Measurements from ENCODE around the gene ANKRD18A. TPM values are rescaled to one million over a fixed set of nuclear protein-coding genes. Genes with fewer than 3 reads are reported as not detected.

The ANKRD18A gene
- total and polyA plus RNA-seq, 2 donors (not counting 1 experiment from before 2014, with no cell fraction given), result not detected

GRCh38 chr9:38626006-38626405 lies 5.6 kb upstream of the ANKRD18A start:
- H3K4me3 ChIP-seq (ENCODE audit: control extremely low read depth in 1 of 5, extremely low read depth in 1 of 5, insufficient read depth in 1 of 5, low read depth in 2 of 5, low read length in 4 of 5), result no peak overlapping the region
- POLR2A ChIA-PET, result no interaction called here

DNA sequence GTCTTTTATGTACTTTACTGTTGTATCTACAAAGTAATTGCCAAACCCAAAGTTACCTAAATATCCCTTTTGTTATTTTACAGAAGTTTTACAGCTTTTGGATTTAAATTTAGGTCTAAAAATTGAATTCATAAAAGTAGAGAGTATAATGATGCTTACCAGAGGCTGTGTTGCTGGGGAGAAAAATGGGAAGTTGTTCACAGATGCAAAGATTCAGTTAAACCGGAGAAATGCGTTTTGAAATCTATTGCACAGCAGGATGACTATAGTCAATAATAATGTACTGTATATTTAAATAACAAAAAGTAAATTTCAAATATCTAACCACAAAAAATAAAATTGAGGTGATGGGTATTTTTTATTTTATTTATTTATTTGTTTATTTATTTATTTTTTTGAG lies 2.6 kb upstream of the ANKRD18A start:
- H3K4me1 ChIP-seq (ENCODE audit: control insufficient read depth in 2 of 2, insufficient read depth in 2 of 2, low read length in 2 of 2), result peaks cover 31 to 32% of the 10 kb centered on the region in 2 donors
- no peak overlapping the region for H2AFZ ChIP-seq (ENCODE audit: insufficient read depth, low read depth, low read length, poor library complexity, severe bottlenecking)
- Mint-ChIP-seq H3K4me3 (peak overlapping the region; percentile 52), H3K27ac (no peak overlapping the region), H3K9me3 (ENCODE audit: insufficient read depth) (peaks cover 11% of the 10 kb centered on the region), H3K4me1 (peaks cover 16% of the 10 kb centered on the region), H3K27me3 (peaks cover 53% of the 10 kb centered on the region)
- no peak overlapping the region for H3K4me3 ChIP-seq (ENCODE audit: control extremely low read depth in 1 of 5, extremely low read depth in 1 of 5, insufficient read depth in 1 of 5, low read depth in 2 of 5, low read length in 4 of 5)
- intact Hi-C loops (cut with micrococcal nuclease), result no loop called here
- TF ChIP-seq CTCF (IDR thresholded peaks at IDR 0.05) (no peak), EZH2 (IDR thresholded peaks at IDR 0.05; ENCODE audit: borderline replicate concordance, insufficient read depth, low read depth, low read length, poor library complexity, severe bottlenecking) (no peak)
- WGBS (ENCODE audit: insufficient coverage), result no CpG with 5 or more reads among the region's 2 CpGs
- no peak overlapping the region for H3K4me2 ChIP-seq (replicated peaks; ENCODE audit: low read depth, low read length, poor library complexity, severe bottlenecking)
- no peaks in the 10 kb centered on the region for H3K79me2 ChIP-seq (ENCODE audit: control insufficient read depth, insufficient read depth, low read length)
- ATAC-seq (ENCODE audit: low read depth), result no peak
- DNase-seq, result no peak
- H3K27me3 ChIP-seq (replicated peaks in 1 of 4; ENCODE audit: control extremely low read depth in 1 of 4, control insufficient read depth in 3 of 4, insufficient read depth in 4 of 4, low read length in 3 of 4), result peaks cover 0 to 37% (median 26%) of the 10 kb centered on the region in 4 experiments
- POLR2A ChIA-PET, result no interaction called here
- no peak overlapping the region for H3K27ac ChIP-seq (ENCODE audit: low read length in 2 of 2)
- peaks cover 4 to 20% (median 6%) of the 10 kb centered on the region in 3 donors for H3K9me3 ChIP-seq (ENCODE audit: control extremely low read depth in 1 of 3, control insufficient read depth in 2 of 3, insufficient read depth in 1 of 3, low read length in 2 of 3)
- no peak overlapping the region for H3K9ac ChIP-seq (ENCODE audit: low read length)
- no peaks in the 10 kb centered on the region for H3K36me3 ChIP-seq (replicated peaks in 1 of 2; ENCODE audit: control extremely low read depth in 1 of 2, control insufficient read depth in 1 of 2, extremely low read depth in 1 of 2, insufficient read depth in 2 of 2, low read length in 1 of 2)
- CTCF ChIA-PET, result no interaction called here
- no peaks in the 10 kb centered on the region for H4K20me1 ChIP-seq (ENCODE audit: control insufficient read depth, insufficient read depth, low read length, poor library complexity, severe bottlenecking)

More at GRCh38 chr9:38626006-38626405, 5.6 kb upstream of the ANKRD18A start:
- no peak overlapping the region for H2AFZ ChIP-seq (ENCODE audit: insufficient read depth, low read depth, low read length, poor library complexity, severe bottlenecking)
- Mint-ChIP-seq H3K9me3 (ENCODE audit: insufficient read depth) (peaks cover 11% of the 10 kb centered on the region), H3K27me3 (peaks cover 37% of the 10 kb centered on the region), H3K4me3 (no peak overlapping the region), H3K27ac (no peak overlapping the region), H3K4me1 (peaks cover 10% of the 10 kb centered on the region)
- no peak overlapping the region for H3K9ac ChIP-seq (ENCODE audit: low read length)
- CTCF ChIA-PET, result no interaction called here
- no peaks in the 10 kb centered on the region for H3K36me3 ChIP-seq (replicated peaks in 1 of 2; ENCODE audit: control extremely low read depth in 1 of 2, control insufficient read depth in 1 of 2, extremely low read depth in 1 of 2, insufficient read depth in 2 of 2, low read length in 1 of 2)
- no peak for DNase-seq
- intact Hi-C loops (cut with micrococcal nuclease), result no loop called here
- TF ChIP-seq EZH2 (IDR thresholded peaks at IDR 0.05; ENCODE audit: borderline replicate concordance, insufficient read depth, low read depth, low read length, poor library complexity, severe bottlenecking) (no peak), CTCF (IDR thresholded peaks at IDR 0.05) (no peak)
- peaks cover 0 to 20% (median 14%) of the 10 kb centered on the region in 4 experiments for H3K27me3 ChIP-seq (replicated peaks in 1 of 4; ENCODE audit: control extremely low read depth in 1 of 4, control insufficient read depth in 3 of 4, insufficient read depth in 4 of 4, low read length in 3 of 4)
- H3K4me1 ChIP-seq (ENCODE audit: control insufficient read depth in 2 of 2, insufficient read depth in 2 of 2, low read length in 2 of 2), result peaks cover 15% of the 10 kb centered on the region in 2 donors
- no peak overlapping the region for H3K27ac ChIP-seq (ENCODE audit: low read length in 2 of 2)
- H3K4me2 ChIP-seq (replicated peaks; ENCODE audit: low read depth, low read length, poor library complexity, severe bottlenecking), result no peak overlapping the region
- H3K9me3 ChIP-seq (ENCODE audit: control extremely low read depth in 1 of 3, control insufficient read depth in 2 of 3, insufficient read depth in 1 of 3, low read length in 2 of 3), result peaks cover 4 to 20% (median 6%) of the 10 kb centered on the region in 3 donors
- WGBS (ENCODE audit: insufficient coverage), result no CpG with 5 or more reads among the region's 2 CpGs
- H4K20me1 ChIP-seq (ENCODE audit: control insufficient read depth, insufficient read depth, low read length, poor library complexity, severe bottlenecking), result no peaks in the 10 kb centered on the region
- H3K79me2 ChIP-seq (ENCODE audit: control insufficient read depth, insufficient read depth, low read length), result no peaks in the 10 kb centered on the region
- ATAC-seq (ENCODE audit: low read depth), result no peak
